Liver (tissue), 9 donors: ENCODE results near the gene ACO2. TPM values are rescaled to one million over a fixed set of nuclear protein-coding genes. Genes with fewer than 3 reads are reported as not detected.

Source experiments
- DNase-seq: peaks from one replicate; pipeline ENCODE4 v3.0.0-alpha.2; 2017; ENCODE audit warnings: low spot score
- H3K27ac ChIP-seq, 2 donors: one replicate each; pipeline ENCODE4 v1.7.0; 2013; ENCODE audit warnings: inconsistent platforms in 2 of 2, low read length in 2 of 2, control low read depth in 1 of 2, low read depth in 1 of 2, mild to moderate bottlenecking in 1 of 2
- H3K27me3 ChIP-seq, 4 donors: one replicate each; pipeline versions ENCODE4 v1.6.1 to v1.7.0; 2013; ENCODE audit warnings: low read length in 3 of 4, inconsistent platforms in 1 of 4, mild to moderate bottlenecking in 1 of 4, moderate library complexity in 1 of 4; ENCODE audit not compliant: control insufficient read depth in 4 of 4, insufficient read depth in 4 of 4
- H3K36me3 ChIP-seq, 4 donors: one replicate each; pipeline versions ENCODE4 v1.6.1 to v1.7.0; 2013; ENCODE audit warnings: low read length in 3 of 4, mild to moderate bottlenecking in 3 of 4, low read depth in 1 of 4, moderate library complexity in 1 of 4; ENCODE audit not compliant: control insufficient read depth in 4 of 4, insufficient read depth in 3 of 4
- H3K4me1 ChIP-seq, 4 donors: one replicate each; pipeline versions ENCODE4 v1.6.1 to v1.7.0; 2013; ENCODE audit warnings: low read length in 3 of 4, mild to moderate bottlenecking in 3 of 4, moderate library complexity in 1 of 4; ENCODE audit not compliant: control insufficient read depth in 4 of 4, insufficient read depth in 4 of 4
- H3K4me3 ChIP-seq, 3 donors: one replicate each; pipeline versions ENCODE4 v1.6.1 to v1.7.0; 2013; ENCODE audit warnings: low read length in 3 of 3, control low read depth in 1 of 3, low read depth in 1 of 3, mild to moderate bottlenecking in 1 of 3
- H3K9ac ChIP-seq, 2 donors: one replicate each; pipeline ENCODE4 v1.7.0; 2013; ENCODE audit warnings: low read length in 2 of 2, mild to moderate bottlenecking in 2 of 2, moderate library complexity in 2 of 2, control low read depth in 1 of 2, low read depth in 1 of 2
- H3K9me3 ChIP-seq, 4 donors: one replicate each; pipeline versions ENCODE4 v1.6.1 to v1.7.0; 2013; ENCODE audit warnings: low read length in 3 of 4; ENCODE audit not compliant: control insufficient read depth in 4 of 4
- FOXA1 ChIP-seq: IDR thresholded peaks from 2 replicates; pipeline ENCODE4 v1.6.1; 2016; ENCODE audit warnings: antibody characterized with exemption
- FOXA2 ChIP-seq: IDR thresholded peaks from 2 replicates; pipeline ENCODE4 v1.6.1; 2016; ENCODE audit warnings: antibody characterized with exemption
- GABPA ChIP-seq, 2 donors: IDR thresholded peaks in 1 of 2; conservative IDR thresholded peaks in 1 of 2; 2 replicates each; pipeline ENCODE4 v1.6.1; 2016; ENCODE audit warnings: antibody characterized with exemption in 2 of 2, mild to moderate bottlenecking in 1 of 2, moderate library complexity in 1 of 2
- HNF4A ChIP-seq, 2 donors: conservative IDR thresholded peaks; 2 replicates each; pipeline ENCODE4 v1.6.1; 2016; ENCODE audit warnings: antibody characterized with exemption in 2 of 2, mild to moderate bottlenecking in 2 of 2
- HNF4G ChIP-seq: IDR thresholded peaks from 2 replicates; pipeline ENCODE4 v1.6.1; 2016; ENCODE audit warnings: antibody characterized with exemption
- JUND ChIP-seq, 2 donors: IDR thresholded peaks; 2 replicates each; pipeline ENCODE4 v1.6.1; 2016; ENCODE audit warnings: antibody characterized with exemption in 2 of 2
- MAX ChIP-seq: IDR thresholded peaks from 2 replicates; pipeline ENCODE4 v1.6.1; 2016; ENCODE audit warnings: antibody characterized with exemption
- RAD21 ChIP-seq, 2 donors: IDR thresholded peaks; 2 replicates each; pipeline ENCODE4 v1.6.1; 2016; ENCODE audit warnings: antibody characterized with exemption in 2 of 2, mild to moderate bottlenecking in 2 of 2
- RXRA ChIP-seq, 2 donors: IDR thresholded peaks; 2 replicates each; pipeline ENCODE4 v1.6.1; 2017 to 2018; ENCODE audit warnings: antibody characterized with exemption in 2 of 2, mild to moderate bottlenecking in 1 of 2
- SP1 ChIP-seq: IDR thresholded peaks from 2 replicates; pipeline ENCODE4 v1.6.1; 2018; ENCODE audit warnings: antibody characterized with exemption, mild to moderate bottlenecking
- YY1 ChIP-seq: IDR thresholded peaks from 2 replicates; pipeline ENCODE4 v1.6.1; 2016; ENCODE audit warnings: antibody characterized with exemption, mild to moderate bottlenecking
- ZBTB33 ChIP-seq: IDR thresholded peaks from 2 replicates; pipeline ENCODE4 v1.6.1; 2016; ENCODE audit warnings: antibody characterized with exemption
- WGBS: extraction: QIAGEN DNeasy Blood & Tissue Kit; methylation state at CpG from one replicate; pipeline ENCODE4 v1.1.7; 2013; 5-methylcytosine and 5-hydroxymethylcytosine counted together
- polyA plus RNA-seq, 2 donors: library from polyadenylated mRNA; stranded (reverse) in 1 of 2; unstranded in 1 of 2; fragments of 200-250 nt in 1 of 2; fragments of >200 nt in 1 of 2; fragmentation: Nextera tagmentation in 1 of 2; extraction: Ambion mirVana in 1 of 2; gene quantifications; one replicate each; pipeline versions ENCODE4 v1.2.1 to v1.2.3, GENCODE V29; 2013 to 2015
- total RNA-seq, 2 donors: library from RNA; depleted of rRNA; stranded (reverse); fragments of >200 nt; gene quantifications; one replicate each; pipeline ENCODE4 v1.2.3, GENCODE V29; 2014
- TF ChIP-seq, protein P1 (sequence below): IDR thresholded peaks from 2 replicates; pipeline ENCODE4 v1.6.1; 2016; ENCODE audit warnings: antibody characterized with exemption
- TF ChIP-seq, protein P2 (sequence below): fragments of 150-350 bp; IDR thresholded peaks from 2 replicates; pipeline ENCODE4 v1.5.1; 2017; ENCODE audit warnings: improper control_type of control experiment, low read depth, low read length; ENCODE audit not compliant: missing input control
- TF ChIP-seq, protein P3 (sequence below): IDR thresholded peaks from 2 replicates; pipeline ENCODE4 v1.6.1; 2016; ENCODE audit warnings: antibody characterized with exemption, mild to moderate bottlenecking
- donor health status: healthy.
- donor health status: healthy.
- donor health status: healthy.
- donor health status: healthy.
- donor health status: healthy.

ACO2 gene
- total and polyA plus RNA-seq, 4 donors = 45.3 to 76.1 (median 68.9) TPM

- 90% methylated on average over 4 of the region's 4 CpGs for WGBS
- H3K27ac ChIP-seq = no peak overlapping the region
- H3K4me3 ChIP-seq = no peak overlapping the region
- H3K9ac ChIP-seq = no peak overlapping the region
- DNase-seq = no peak
- peaks cover 0 to 6% (median 0%) of the 10 kb centered on the region in 4 donors for H3K4me1 ChIP-seq
- H3K27me3 ChIP-seq = no peaks in the 10 kb centered on the region
- TF ChIP-seq JUND (IDR thresholded peaks at IDR 0.05) (no peak), HNF4G (no peak)
- peaks cover 1 to 44% (median 31%) of the 10 kb centered on the region in 4 donors for H3K36me3 ChIP-seq
- no peaks in the 10 kb centered on the region for H3K9me3 ChIP-seq
Measured at GRCh38 chr22:41504816-41505215, 35.9 kb downstream of the ACO2 start.

DNA sequence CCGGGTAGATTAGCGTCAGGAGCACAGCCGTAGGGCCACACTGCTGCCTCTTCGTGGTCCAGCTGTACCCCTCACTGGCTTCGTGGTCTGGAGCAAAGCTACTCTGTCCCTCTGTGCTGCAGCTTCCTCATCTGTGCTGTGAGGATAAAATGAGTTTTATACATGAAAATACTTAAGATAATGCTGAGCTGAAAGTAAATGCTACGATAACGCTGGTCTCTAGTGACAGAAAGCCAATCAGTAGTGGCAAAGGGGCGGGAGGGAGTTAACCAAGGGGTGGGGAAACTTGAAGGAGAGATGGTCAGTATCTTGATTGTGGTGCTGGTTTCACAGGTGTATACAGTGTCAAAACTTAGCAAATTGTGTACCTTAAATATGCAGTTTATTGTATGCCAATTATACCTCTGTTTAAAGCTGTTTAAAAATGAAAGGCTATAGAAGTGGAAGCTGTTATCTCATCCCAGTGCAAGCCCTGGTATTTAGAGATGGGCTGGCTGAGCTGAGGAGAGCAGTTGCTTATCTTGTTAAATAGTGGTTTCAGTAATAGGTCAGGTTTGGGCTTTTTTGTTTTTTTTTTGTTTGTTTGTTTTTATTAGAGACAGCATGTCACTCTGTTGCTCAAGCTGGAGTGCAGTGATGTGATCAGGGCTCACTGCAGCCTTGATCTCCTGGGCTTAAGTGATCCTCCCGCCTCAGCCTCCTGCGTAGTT lies 36.7 kb downstream of the ACO2 start:
- 94% methylated on average over 10 of the region's 10 CpGs for WGBS
- DNase-seq = no peak
- Histone ChIP-seq H3K27me3 (no peaks in the 10 kb centered on the region), H3K27ac (no peak overlapping the region), H3K36me3 (peaks cover 1 to 48% (median 31%) of the 10 kb centered on the region in 4 donors), H3K4me3 (no peak overlapping the region), H3K9me3 (no peaks in the 10 kb centered on the region), H3K4me1 (peaks cover 0 to 6% (median 3%) of the 10 kb centered on the region in 4 donors), H3K9ac (no peak overlapping the region)
- TF ChIP-seq FOXA1 (no peak), RAD21 (IDR thresholded peaks at IDR 0.05) (no peak), MAX (no peak), GABPA (IDR thresholded peaks at IDR 0.05 in 1 of 2, conservative IDR thresholded peaks at IDR 0.05 in 1 of 2) (no peak), ZBTB33 (no peak), SP1 (no peak), YY1 (no peak), HNF4A (conservative IDR thresholded peaks at IDR 0.05) (no peak), RXRA (IDR thresholded peaks at IDR 0.05) (no peak), HNF4G (no peak), FOXA2 (no peak), JUND (IDR thresholded peaks at IDR 0.05) (no peak)
- TF ChIP-seq, protein P1, sequence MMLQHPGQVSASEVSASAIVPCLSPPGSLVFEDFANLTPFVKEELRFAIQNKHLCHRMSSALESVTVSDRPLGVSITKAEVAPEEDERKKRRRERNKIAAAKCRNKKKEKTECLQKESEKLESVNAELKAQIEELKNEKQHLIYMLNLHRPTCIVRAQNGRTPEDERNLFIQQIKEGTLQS = no peak
- TF ChIP-seq, protein P2, sequence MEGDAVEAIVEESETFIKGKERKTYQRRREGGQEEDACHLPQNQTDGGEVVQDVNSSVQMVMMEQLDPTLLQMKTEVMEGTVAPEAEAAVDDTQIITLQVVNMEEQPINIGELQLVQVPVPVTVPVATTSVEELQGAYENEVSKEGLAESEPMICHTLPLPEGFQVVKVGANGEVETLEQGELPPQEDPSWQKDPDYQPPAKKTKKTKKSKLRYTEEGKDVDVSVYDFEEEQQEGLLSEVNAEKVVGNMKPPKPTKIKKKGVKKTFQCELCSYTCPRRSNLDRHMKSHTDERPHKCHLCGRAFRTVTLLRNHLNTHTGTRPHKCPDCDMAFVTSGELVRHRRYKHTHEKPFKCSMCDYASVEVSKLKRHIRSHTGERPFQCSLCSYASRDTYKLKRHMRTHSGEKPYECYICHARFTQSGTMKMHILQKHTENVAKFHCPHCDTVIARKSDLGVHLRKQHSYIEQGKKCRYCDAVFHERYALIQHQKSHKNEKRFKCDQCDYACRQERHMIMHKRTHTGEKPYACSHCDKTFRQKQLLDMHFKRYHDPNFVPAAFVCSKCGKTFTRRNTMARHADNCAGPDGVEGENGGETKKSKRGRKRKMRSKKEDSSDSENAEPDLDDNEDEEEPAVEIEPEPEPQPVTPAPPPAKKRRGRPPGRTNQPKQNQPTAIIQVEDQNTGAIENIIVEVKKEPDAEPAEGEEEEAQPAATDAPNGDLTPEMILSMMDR = no peak
- TF ChIP-seq, protein P3, sequence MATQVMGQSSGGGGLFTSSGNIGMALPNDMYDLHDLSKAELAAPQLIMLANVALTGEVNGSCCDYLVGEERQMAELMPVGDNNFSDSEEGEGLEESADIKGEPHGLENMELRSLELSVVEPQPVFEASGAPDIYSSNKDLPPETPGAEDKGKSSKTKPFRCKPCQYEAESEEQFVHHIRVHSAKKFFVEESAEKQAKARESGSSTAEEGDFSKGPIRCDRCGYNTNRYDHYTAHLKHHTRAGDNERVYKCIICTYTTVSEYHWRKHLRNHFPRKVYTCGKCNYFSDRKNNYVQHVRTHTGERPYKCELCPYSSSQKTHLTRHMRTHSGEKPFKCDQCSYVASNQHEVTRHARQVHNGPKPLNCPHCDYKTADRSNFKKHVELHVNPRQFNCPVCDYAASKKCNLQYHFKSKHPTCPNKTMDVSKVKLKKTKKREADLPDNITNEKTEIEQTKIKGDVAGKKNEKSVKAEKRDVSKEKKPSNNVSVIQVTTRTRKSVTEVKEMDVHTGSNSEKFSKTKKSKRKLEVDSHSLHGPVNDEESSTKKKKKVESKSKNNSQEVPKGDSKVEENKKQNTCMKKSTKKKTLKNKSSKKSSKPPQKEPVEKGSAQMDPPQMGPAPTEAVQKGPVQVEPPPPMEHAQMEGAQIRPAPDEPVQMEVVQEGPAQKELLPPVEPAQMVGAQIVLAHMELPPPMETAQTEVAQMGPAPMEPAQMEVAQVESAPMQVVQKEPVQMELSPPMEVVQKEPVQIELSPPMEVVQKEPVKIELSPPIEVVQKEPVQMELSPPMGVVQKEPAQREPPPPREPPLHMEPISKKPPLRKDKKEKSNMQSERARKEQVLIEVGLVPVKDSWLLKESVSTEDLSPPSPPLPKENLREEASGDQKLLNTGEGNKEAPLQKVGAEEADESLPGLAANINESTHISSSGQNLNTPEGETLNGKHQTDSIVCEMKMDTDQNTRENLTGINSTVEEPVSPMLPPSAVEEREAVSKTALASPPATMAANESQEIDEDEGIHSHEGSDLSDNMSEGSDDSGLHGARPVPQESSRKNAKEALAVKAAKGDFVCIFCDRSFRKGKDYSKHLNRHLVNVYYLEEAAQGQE = no peak
